ENCODE measurements around the gene SMAD3. TPM values are rescaled to one million over a fixed set of nuclear protein-coding genes. Genes with fewer than 3 reads are reported as not detected.
"Not testable (repeated sequence)": the region's sequence is repeated elsewhere in the genome, so short reads cannot be mapped to it uniquely, and the experiment has no call there.

Gene SMAD3
- total RNA-seq, 6 experiments from 2014 or later: 9.2 to 34.0 (median 14.4) TPM

DNA sequence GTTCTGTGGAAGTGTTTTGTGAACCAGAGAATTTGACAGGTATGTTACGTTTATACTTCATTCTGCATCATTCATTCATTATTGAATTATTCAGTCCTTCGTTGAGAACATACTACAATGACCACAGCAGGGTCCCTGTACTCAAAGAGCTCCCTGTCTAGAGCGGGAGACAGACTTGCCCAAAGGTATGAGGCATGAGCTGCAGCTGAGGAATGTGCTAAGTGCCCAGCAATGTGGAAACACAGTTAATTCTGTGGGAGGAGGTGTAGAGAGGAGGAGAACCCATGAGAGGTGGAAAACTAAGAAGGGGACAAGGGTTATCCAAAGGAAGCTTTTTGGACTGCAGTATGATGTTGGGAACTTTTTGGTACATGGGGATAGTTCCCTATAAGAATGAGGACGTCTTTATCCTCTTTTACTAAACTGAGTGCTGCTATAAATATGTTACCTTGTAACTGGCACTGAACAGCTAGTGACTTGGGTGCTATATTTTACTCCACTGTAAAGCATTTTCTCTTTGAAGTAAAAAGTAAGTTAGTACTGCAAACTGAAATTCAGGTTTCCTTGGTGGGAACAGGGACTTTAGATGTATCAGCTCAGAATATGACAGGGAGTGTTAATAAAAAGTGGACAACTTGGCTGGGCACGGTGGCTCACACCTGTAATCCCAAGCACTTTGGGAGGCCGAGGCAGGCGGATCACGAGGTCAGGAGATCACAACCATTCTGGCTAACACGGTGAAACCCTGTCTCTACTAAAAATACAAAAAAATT, 5.7 kb downstream of the SMAD3 start:
- Histone ChIP-seq H3K9me3 (no peaks in the 10 kb centered on the region), H3K4me1 (peaks cover 0 to 51% (median 15%) of the 10 kb centered on the region in 4 donors), H3K36me3 (peaks cover 0 to 10% (median 0%) of the 10 kb centered on the region in 4 donors), H3K4me3 (no peak overlapping the region), H3K27ac (no peak overlapping the region), H3K27me3 (no peaks in the 10 kb centered on the region)
- TF ChIP-seq, protein P1, sequence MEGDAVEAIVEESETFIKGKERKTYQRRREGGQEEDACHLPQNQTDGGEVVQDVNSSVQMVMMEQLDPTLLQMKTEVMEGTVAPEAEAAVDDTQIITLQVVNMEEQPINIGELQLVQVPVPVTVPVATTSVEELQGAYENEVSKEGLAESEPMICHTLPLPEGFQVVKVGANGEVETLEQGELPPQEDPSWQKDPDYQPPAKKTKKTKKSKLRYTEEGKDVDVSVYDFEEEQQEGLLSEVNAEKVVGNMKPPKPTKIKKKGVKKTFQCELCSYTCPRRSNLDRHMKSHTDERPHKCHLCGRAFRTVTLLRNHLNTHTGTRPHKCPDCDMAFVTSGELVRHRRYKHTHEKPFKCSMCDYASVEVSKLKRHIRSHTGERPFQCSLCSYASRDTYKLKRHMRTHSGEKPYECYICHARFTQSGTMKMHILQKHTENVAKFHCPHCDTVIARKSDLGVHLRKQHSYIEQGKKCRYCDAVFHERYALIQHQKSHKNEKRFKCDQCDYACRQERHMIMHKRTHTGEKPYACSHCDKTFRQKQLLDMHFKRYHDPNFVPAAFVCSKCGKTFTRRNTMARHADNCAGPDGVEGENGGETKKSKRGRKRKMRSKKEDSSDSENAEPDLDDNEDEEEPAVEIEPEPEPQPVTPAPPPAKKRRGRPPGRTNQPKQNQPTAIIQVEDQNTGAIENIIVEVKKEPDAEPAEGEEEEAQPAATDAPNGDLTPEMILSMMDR (IDR thresholded peaks at IDR 0.05): no peak
- no peak for TF ChIP-seq POLR2A (IDR thresholded peaks at IDR 0.05)
- intact Hi-C loops (cut with DNase I): loop anchor here in 1 of 2 donors (10.0 kb wide), 1 partner anchor 104 kb away; no protein-coding TSS in a partner anchor
- ATAC-seq: no peak
- 93% methylated on average over 9 of the region's 9 CpGs for WGBS (ENCODE audit: insufficient coverage, low coverage, low lambda C conversion rate, missing lambda C conversion rate)
- no peak for DNase-seq

DNA sequence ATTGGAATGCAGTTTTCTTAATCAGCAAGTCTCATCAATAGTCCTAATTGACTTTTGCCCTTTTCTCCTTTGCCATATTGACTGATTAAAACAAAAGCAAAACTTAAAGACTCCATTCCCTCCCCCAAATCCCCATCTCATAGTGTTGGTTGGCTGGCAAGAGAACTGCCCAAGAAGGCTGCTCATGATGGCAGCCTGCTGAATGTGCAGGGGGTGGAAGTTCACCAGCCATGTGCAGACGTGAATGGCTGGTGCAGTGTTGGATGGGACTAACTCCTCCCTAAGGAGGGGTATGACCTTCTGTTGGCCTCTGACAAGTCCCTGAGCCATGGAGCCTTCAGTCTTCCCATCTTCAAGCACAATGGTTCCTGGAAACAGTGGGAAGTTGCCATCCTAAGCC, 7.0 kb downstream of the SMAD3 start:
- Histone ChIP-seq H3K4me1 (peaks cover 0 to 43% (median 15%) of the 10 kb centered on the region in 4 donors), H3K9me3 (no peaks in the 10 kb centered on the region), H3K4me3 (no peak overlapping the region), H3K27me3 (no peaks in the 10 kb centered on the region), H3K27ac (no peak overlapping the region), H3K36me3 (peaks cover 0 to 10% (median 0%) of the 10 kb centered on the region in 4 donors)
- WGBS (ENCODE audit: insufficient coverage, low coverage, low lambda C conversion rate, missing lambda C conversion rate): 60% methylated on average over 1 of the region's 1 CpG
- intact Hi-C loops (cut with DNase I): loop anchor here in 1 of 2 donors (10.0 kb wide), 1 partner anchor 102 kb away; no protein-coding TSS in a partner anchor
- no peak for TF ChIP-seq POLR2A (IDR thresholded peaks at IDR 0.05)
- TF ChIP-seq, protein P1 (IDR thresholded peaks at IDR 0.05): no peak
- no peak for ATAC-seq
- DNase-seq: no peak

DNA sequence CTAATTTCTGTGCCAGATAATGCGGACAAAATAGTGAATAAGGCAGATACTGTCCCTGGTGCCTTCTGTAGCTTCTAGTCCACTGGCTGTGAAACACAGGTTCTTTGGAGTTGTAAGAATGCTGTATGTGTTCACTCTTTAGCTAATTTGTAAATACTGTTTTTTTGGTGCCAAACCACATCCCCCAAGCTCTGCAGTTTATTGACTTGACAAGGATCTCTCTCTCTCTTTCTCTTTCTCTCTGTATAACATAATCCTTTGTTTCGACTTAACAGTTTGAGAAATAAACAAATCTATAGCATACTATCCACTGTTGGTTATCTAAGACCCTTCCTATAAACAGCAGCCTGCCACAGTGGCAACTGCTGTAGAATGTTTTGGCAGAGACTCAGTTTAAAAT, 7.6 kb downstream of the SMAD3 start:
- WGBS (ENCODE audit: insufficient coverage, low coverage, low lambda C conversion rate, missing lambda C conversion rate): 76% methylated on average over 2 of the region's 2 CpGs
- H3K4me3 ChIP-seq: no peak overlapping the region
- no peak overlapping the region for H3K27ac ChIP-seq
- DNase-seq (no peak), ATAC-seq (no peak)
- H3K9me3 ChIP-seq: no peaks in the 10 kb centered on the region
- no peaks in the 10 kb centered on the region for H3K27me3 ChIP-seq
- peaks cover 0 to 10% (median 0%) of the 10 kb centered on the region in 4 donors for H3K36me3 ChIP-seq
- TF ChIP-seq, protein P1 (IDR thresholded peaks at IDR 0.05): no peak
- TF ChIP-seq POLR2A (IDR thresholded peaks at IDR 0.05): no peak
- H3K4me1 ChIP-seq: peaks cover 0 to 38% (median 12%) of the 10 kb centered on the region in 4 donors
- intact Hi-C loops (cut with DNase I): loop anchor here in 1 of 2 donors (10.0 kb wide), 1 partner anchor 102 kb away; no protein-coding TSS in a partner anchor

DNA sequence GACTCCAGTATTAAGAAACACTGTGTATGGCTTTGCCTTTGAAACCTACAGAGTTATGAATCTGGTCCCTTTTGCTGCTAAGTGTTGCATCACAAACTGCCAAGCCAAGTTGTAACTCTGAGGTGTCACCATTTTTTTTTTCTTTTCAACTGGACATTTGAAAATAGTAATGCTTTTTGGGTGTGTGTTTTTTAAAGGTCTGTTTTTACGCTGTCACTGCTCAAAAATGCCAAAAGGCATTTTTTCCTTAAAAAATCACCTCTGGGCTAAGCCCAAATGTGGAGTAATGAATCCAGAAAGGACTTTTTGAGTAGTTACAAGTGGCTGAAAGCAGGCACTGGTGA, 9.5 kb downstream of the SMAD3 start:
- Histone ChIP-seq H3K9me3 (no peaks in the 10 kb centered on the region), H3K27me3 (no peaks in the 10 kb centered on the region), H3K4me1 (peaks cover 0 to 28% (median 7%) of the 10 kb centered on the region in 4 donors), H3K4me3 (no peak overlapping the region), H3K27ac (peak overlapping the region in 2 of 3 donors; percentile 9 to 24), H3K36me3 (peaks cover 0 to 10% (median 0%) of the 10 kb centered on the region in 4 donors)
- 88% methylated on average over 1 of the region's 1 CpG for WGBS (ENCODE audit: insufficient coverage, low coverage, low lambda C conversion rate, missing lambda C conversion rate)
- TF ChIP-seq, protein P1 (IDR thresholded peaks at IDR 0.05): no peak
- no peak for TF ChIP-seq POLR2A (IDR thresholded peaks at IDR 0.05)
- intact Hi-C loops (cut with DNase I): loop anchor here in 1 of 2 donors (10.0 kb wide), 1 partner anchor 100 kb away; no protein-coding TSS in a partner anchor
- DNase-seq: no peak
- peak in 1 of 4 donors; percentile 5 for ATAC-seq

DNA sequence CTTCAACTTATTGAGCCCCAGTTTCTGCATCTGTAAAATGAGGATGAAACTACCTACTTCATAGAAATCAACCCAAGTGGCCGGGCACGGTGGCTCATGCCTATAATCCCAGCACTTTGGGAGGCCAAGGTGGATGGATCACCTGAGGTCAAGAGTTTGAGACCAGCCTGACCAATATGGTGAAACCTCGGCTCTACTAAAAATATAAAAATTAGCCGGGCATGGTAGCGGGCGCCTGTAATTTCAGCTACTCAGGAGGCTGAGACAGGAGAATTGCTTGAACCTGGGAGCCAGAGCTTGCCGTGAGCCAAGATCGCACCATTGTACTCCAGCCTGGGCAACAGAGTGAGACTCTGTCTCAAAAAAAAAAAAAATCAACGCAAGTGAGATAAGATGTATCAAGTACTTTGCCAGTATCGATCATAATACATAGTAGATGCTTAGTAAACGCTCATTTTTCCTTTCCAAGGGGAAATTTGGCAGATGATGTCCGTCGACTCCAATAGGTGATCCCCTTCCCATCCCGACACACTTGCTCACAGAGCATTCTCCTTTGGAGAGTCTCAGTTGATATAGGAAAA, 10.2 kb downstream of the SMAD3 start:
- not testable (repeated sequence) for H3K27ac ChIP-seq, H3K36me3 ChIP-seq, H3K4me3 ChIP-seq, DNase-seq, H3K9me3 ChIP-seq, H3K27me3 ChIP-seq, ATAC-seq
- H3K4me1 ChIP-seq: peaks cover 0 to 33% (median 7%) of the 10 kb centered on the region in 4 donors
- WGBS (ENCODE audit: insufficient coverage, low coverage, low lambda C conversion rate, missing lambda C conversion rate): 92% methylated on average over 8 of the region's 14 CpGs
- intact Hi-C loops (cut with DNase I): loop anchor here in 1 of 2 donors (10.0 kb wide), 1 partner anchor 99 kb away; no protein-coding TSS in a partner anchor
